Measurements from ENCODE around the gene IP6K3.

IP6K3 gene

GRCh38 chr6:33761581-33761921 lies 14.8 kb upstream of the IP6K3 start:
- H2AFZ ChIP-seq (ENCODE audit: low read depth) = no peak overlapping the region
- no peak overlapping the region for H3K27ac ChIP-seq
- H3K79me2 ChIP-seq (ENCODE audit: insufficient read depth, low read depth) = no peaks in the 10 kb centered on the region
- H3K4me3 ChIP-seq (IDR thresholded peaks at IDR 0.05; ENCODE audit: insufficient read depth, low read depth, low read length) = no peak overlapping the region
- no peak overlapping the region for H3K9ac ChIP-seq
- TF ChIP-seq CTCF (conservative IDR thresholded peaks at IDR 0.05; ENCODE audit: low read depth, low read length) = no peak
- H3K36me3 ChIP-seq (ENCODE audit: insufficient read depth) = no peaks in the 10 kb centered on the region
- H3K27me3 ChIP-seq (ENCODE audit: insufficient read depth, low read depth) = peaks cover 42% of the 10 kb centered on the region; the same call in 1 of the 2 replicates
- H4K20me1 ChIP-seq (ENCODE audit: insufficient read depth) = no peaks in the 10 kb centered on the region
- H3K4me2 ChIP-seq = no peak overlapping the region
- H3K4me1 ChIP-seq (ENCODE audit: low read depth, poor library complexity, severe bottlenecking) = no peaks in the 10 kb centered on the region

- Histone ChIP-seq H3K27ac (no peak overlapping the region), H3K36me3 (ENCODE audit: insufficient read depth) (no peaks in the 10 kb centered on the region), H3K9ac (no peak overlapping the region), H3K79me2 (ENCODE audit: insufficient read depth, low read depth) (no peaks in the 10 kb centered on the region), H4K20me1 (ENCODE audit: insufficient read depth) (no peaks in the 10 kb centered on the region), H3K4me3 (IDR thresholded peaks at IDR 0.05; ENCODE audit: insufficient read depth, low read depth, low read length) (no peak overlapping the region), H3K4me1 (ENCODE audit: low read depth, poor library complexity, severe bottlenecking) (no peaks in the 10 kb centered on the region), H2AFZ (ENCODE audit: low read depth) (no peak overlapping the region), H3K27me3 (ENCODE audit: insufficient read depth, low read depth) (peaks cover 49% of the 10 kb centered on the region; the same call in 1 of the 2 replicates), H3K4me2 (no peak overlapping the region)
- no peak for TF ChIP-seq CTCF (conservative IDR thresholded peaks at IDR 0.05; ENCODE audit: low read depth, low read length)
These were observed 13.4 kb upstream of the IP6K3 start for GRCh38 chr6:33759887-33760629.

- no peak for TF ChIP-seq CTCF (conservative IDR thresholded peaks at IDR 0.05; ENCODE audit: low read depth, low read length)
- H3K27me3 ChIP-seq (ENCODE audit: insufficient read depth, low read depth) = peaks cover 43% of the 10 kb centered on the region; the same call in 1 of the 2 replicates
- H3K79me2 ChIP-seq (ENCODE audit: insufficient read depth, low read depth) = no peaks in the 10 kb centered on the region
- no peaks in the 10 kb centered on the region for H4K20me1 ChIP-seq (ENCODE audit: insufficient read depth)
- no peak overlapping the region for H3K4me3 ChIP-seq (IDR thresholded peaks at IDR 0.05; ENCODE audit: insufficient read depth, low read depth, low read length)
- no peak overlapping the region for H2AFZ ChIP-seq (ENCODE audit: low read depth)
- H3K27ac ChIP-seq = no peak overlapping the region
- no peak overlapping the region for H3K4me2 ChIP-seq
- no peaks in the 10 kb centered on the region for H3K4me1 ChIP-seq (ENCODE audit: low read depth, poor library complexity, severe bottlenecking)
- no peak overlapping the region for H3K9ac ChIP-seq
- no peaks in the 10 kb centered on the region for H3K36me3 ChIP-seq (ENCODE audit: insufficient read depth)
These were observed 12.1 kb upstream of the IP6K3 start for GRCh38 chr6:33758815-33759216.

- Histone ChIP-seq H2AFZ (ENCODE audit: low read depth) (no peak overlapping the region), H3K79me2 (ENCODE audit: insufficient read depth, low read depth) (no peaks in the 10 kb centered on the region), H4K20me1 (ENCODE audit: insufficient read depth) (no peaks in the 10 kb centered on the region), H3K4me1 (ENCODE audit: low read depth, poor library complexity, severe bottlenecking) (no peaks in the 10 kb centered on the region), H3K36me3 (ENCODE audit: insufficient read depth) (no peaks in the 10 kb centered on the region), H3K4me3 (IDR thresholded peaks at IDR 0.05; ENCODE audit: insufficient read depth, low read depth, low read length) (no peak overlapping the region), H3K9ac (no peak overlapping the region), H3K4me2 (no peak overlapping the region), H3K27me3 (ENCODE audit: insufficient read depth, low read depth) (peaks cover 43% of the 10 kb centered on the region; the same call in 1 of the 2 replicates), H3K27ac (no peak overlapping the region)
- TF ChIP-seq CTCF (conservative IDR thresholded peaks at IDR 0.05; ENCODE audit: low read depth, low read length) = no peak
These were observed 11.2 kb upstream of the IP6K3 start for GRCh38 chr6:33757906-33758305.
